ENCODE results near the gene EIF2S1.
"Not testable (repeated sequence)": the region's sequence is repeated elsewhere in the genome, so short reads cannot be mapped to it uniquely, and the experiment has no call there.

Gene EIF2S1

GRCh38 chr14:67411370-67411769, 51.2 kb downstream of the EIF2S1 start:
- no peak for TF ChIP-seq CTCF (IDR thresholded peaks at IDR 0.05; ENCODE audit: unreplicated experiment in 3 of 3)
- H3K27ac Mint-ChIP-seq: no peak overlapping the region
- H3K36me3 Mint-ChIP-seq (ENCODE audit: low read depth): no peaks in the 10 kb centered on the region
- H3K27me3 Mint-ChIP-seq (ENCODE audit: low read depth): peaks cover 5% of the 10 kb centered on the region
- H3K4me1 Mint-ChIP-seq: no peaks in the 10 kb centered on the region
- H3K4me3 Mint-ChIP-seq: no peak overlapping the region
- no peaks in the 10 kb centered on the region for H3K9me3 Mint-ChIP-seq

- no peak for TF ChIP-seq CTCF (IDR thresholded peaks at IDR 0.05; ENCODE audit: unreplicated experiment in 3 of 3)
- no peaks in the 10 kb centered on the region for H3K36me3 Mint-ChIP-seq (ENCODE audit: low read depth)
- H3K27me3 Mint-ChIP-seq (ENCODE audit: low read depth): peaks cover 5% of the 10 kb centered on the region
- no peak within 1 kb of the TSS for H3K27ac Mint-ChIP-seq
- no peak within 1 kb of the TSS for H3K4me3 Mint-ChIP-seq
- no peaks in the 10 kb centered on the region for H3K4me1 Mint-ChIP-seq
- no peaks in the 10 kb centered on the region for H3K9me3 Mint-ChIP-seq
Observed at GRCh38 chr14:67411820-67412421, 51.8 kb downstream of the EIF2S1 start, which contains the start of gene PLEK2. Gene PLEK2, minus strand, starts transcription at chr14:67412165. Its CDS starts 106 bp downstream, at chr14:67412059.

GRCh38 chr14:67413806-67414769, 54.0 kb downstream of the EIF2S1 start:
- no peaks in the 10 kb centered on the region for H3K4me1 Mint-ChIP-seq
- no peak for TF ChIP-seq CTCF (IDR thresholded peaks at IDR 0.05; ENCODE audit: unreplicated experiment in 3 of 3)
- peaks cover 5% of the 10 kb centered on the region for H3K27me3 Mint-ChIP-seq (ENCODE audit: low read depth)
- H3K9me3 Mint-ChIP-seq: no peaks in the 10 kb centered on the region
- no peak overlapping the region for H3K27ac Mint-ChIP-seq
- H3K4me3 Mint-ChIP-seq: no peak overlapping the region
- H3K36me3 Mint-ChIP-seq (ENCODE audit: low read depth): no peaks in the 10 kb centered on the region

- H3K36me3 Mint-ChIP-seq (ENCODE audit: low read depth); H3K27me3 Mint-ChIP-seq (ENCODE audit: low read depth); H3K4me3 Mint-ChIP-seq; H3K27ac Mint-ChIP-seq; H3K9me3 Mint-ChIP-seq; H3K4me1 Mint-ChIP-seq: not testable (repeated sequence)
Observed at GRCh38 chr14:67415610-67416009, 55.5 kb downstream of the EIF2S1 start.

GRCh38 chr14:67416085-67416484, 56.0 kb downstream of the EIF2S1 start:
- peaks cover 8% of the 10 kb centered on the region for H3K27me3 Mint-ChIP-seq (ENCODE audit: low read depth)
- TF ChIP-seq CTCF (IDR thresholded peaks at IDR 0.05; ENCODE audit: unreplicated experiment in 3 of 3): no peak
- H3K4me3 Mint-ChIP-seq: no peak overlapping the region

GRCh38 chr14:67416810-67417209, 56.7 kb downstream of the EIF2S1 start:
- TF ChIP-seq CTCF (IDR thresholded peaks at IDR 0.05; ENCODE audit: unreplicated experiment in 3 of 3): no peak
- peaks cover 9% of the 10 kb centered on the region for H3K27me3 Mint-ChIP-seq (ENCODE audit: low read depth)
- no peaks in the 10 kb centered on the region for H3K36me3 Mint-ChIP-seq (ENCODE audit: low read depth)
- H3K4me3 Mint-ChIP-seq: no peak overlapping the region
- no peaks in the 10 kb centered on the region for H3K9me3 Mint-ChIP-seq
- H3K4me1 Mint-ChIP-seq: no peaks in the 10 kb centered on the region
- no peak overlapping the region for H3K27ac Mint-ChIP-seq

More at GRCh38 chr14:67416085-67416484, 56.0 kb downstream of the EIF2S1 start:
- Mint-ChIP-seq H3K27ac (no peak overlapping the region), H3K36me3 (ENCODE audit: low read depth) (no peaks in the 10 kb centered on the region), H3K9me3 (no peaks in the 10 kb centered on the region), H3K4me1 (no peaks in the 10 kb centered on the region)

All from nephron (organoid).